ENCODE results near the gene GPATCH2.

The GPATCH2 gene

DNA sequence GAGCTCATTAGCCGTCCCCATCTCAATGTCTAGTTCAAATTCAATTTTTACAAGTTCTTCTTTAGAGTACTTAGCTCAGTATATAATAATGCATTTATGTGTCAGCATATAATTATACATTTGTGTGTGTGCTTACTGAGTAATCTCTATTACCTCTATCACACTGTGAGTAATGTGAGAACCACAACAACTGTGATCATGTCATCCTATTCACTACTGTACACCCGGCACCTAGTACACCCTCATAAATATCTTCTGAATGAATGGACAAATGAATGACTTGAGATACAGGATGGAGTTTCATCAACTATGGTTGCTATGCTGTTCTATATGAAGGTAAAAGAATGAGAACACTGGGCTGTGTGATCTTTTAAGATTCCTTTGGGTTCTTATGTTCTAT is 124.0 kb downstream of the GPATCH2 start:
- TF ChIP-seq, protein P1, sequence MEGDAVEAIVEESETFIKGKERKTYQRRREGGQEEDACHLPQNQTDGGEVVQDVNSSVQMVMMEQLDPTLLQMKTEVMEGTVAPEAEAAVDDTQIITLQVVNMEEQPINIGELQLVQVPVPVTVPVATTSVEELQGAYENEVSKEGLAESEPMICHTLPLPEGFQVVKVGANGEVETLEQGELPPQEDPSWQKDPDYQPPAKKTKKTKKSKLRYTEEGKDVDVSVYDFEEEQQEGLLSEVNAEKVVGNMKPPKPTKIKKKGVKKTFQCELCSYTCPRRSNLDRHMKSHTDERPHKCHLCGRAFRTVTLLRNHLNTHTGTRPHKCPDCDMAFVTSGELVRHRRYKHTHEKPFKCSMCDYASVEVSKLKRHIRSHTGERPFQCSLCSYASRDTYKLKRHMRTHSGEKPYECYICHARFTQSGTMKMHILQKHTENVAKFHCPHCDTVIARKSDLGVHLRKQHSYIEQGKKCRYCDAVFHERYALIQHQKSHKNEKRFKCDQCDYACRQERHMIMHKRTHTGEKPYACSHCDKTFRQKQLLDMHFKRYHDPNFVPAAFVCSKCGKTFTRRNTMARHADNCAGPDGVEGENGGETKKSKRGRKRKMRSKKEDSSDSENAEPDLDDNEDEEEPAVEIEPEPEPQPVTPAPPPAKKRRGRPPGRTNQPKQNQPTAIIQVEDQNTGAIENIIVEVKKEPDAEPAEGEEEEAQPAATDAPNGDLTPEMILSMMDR (IDR thresholded peaks at IDR 0.05; ENCODE audit: extremely low read depth, missing control alignments) = no peak
- DNase-seq (ENCODE audit: low spot score) = no peak

- no peak for DNase-seq (ENCODE audit: low spot score)
- TF ChIP-seq, protein P1 (IDR thresholded peaks at IDR 0.05; ENCODE audit: extremely low read depth, missing control alignments) = no peak
Observed at GRCh38 chr1:217498209-217498608, 132.7 kb downstream of the GPATCH2 start.

DNA sequence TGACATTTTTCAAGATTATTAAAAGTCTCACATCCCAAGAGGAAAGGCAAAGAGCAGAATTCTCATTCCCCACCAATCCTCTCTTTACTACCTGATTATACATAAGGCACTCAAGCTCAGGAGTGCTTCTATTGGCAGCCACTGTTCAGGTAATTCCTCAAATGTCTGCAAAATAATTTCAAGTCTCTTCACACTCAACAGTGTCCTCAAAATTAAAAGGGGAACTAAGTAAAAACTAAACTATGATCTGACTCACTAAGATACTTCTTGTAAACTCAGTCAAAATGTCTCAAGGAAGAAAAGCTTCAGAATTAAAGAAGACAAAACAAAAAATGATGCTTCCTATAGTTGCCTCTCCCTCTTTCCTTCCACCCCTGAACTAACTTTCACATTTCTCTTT is 135.6 kb downstream of the GPATCH2 start:
- TF ChIP-seq, protein P1 (IDR thresholded peaks at IDR 0.05; ENCODE audit: extremely low read depth, missing control alignments) = no peak
- peak; percentile 20 for DNase-seq (ENCODE audit: low spot score)

DNA sequence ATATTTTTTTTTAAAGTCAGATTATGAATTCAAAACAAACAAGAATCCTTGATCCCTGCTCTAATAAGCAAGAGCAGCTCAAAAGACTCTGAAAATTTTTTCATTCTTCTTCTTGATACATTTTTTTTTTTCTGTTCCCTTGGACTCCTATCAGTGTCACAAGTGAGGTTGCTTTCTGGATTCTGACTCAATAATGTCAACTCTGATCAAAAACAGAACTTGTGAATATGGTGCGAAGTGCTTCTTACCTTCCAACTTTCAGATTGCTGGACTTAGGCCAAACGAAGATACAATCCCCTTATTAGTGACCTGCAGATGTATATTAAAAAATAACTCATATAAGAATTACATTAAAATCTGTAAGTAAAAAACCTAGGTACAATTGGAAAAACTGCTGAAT is 136.1 kb downstream of the GPATCH2 start:
- peak; percentile 5 for DNase-seq (ENCODE audit: low spot score)
- TF ChIP-seq, protein P1 (IDR thresholded peaks at IDR 0.05; ENCODE audit: extremely low read depth, missing control alignments) = no peak

DNA sequence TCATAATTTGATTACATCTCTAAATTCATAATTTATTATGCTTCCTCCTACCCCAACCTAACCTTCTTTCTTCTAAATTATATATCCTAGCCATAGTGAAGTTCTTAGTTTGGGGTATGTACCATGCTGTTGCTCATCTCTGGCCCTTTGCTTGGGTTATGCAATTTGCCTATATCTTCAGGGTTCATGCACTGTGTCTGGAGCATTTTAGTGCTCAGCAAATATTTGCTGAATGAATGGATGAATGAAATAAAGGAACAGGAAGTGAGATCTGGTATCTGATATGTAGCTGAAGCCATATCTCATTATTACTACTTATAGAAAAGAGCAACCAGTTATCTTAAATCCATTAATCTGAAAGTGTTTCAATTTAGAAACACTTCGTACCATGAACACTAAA is 137.6 kb downstream of the GPATCH2 start:
- no peak for DNase-seq (ENCODE audit: low spot score)
- TF ChIP-seq, protein P1 (IDR thresholded peaks at IDR 0.05; ENCODE audit: extremely low read depth, missing control alignments) = no peak

DNA sequence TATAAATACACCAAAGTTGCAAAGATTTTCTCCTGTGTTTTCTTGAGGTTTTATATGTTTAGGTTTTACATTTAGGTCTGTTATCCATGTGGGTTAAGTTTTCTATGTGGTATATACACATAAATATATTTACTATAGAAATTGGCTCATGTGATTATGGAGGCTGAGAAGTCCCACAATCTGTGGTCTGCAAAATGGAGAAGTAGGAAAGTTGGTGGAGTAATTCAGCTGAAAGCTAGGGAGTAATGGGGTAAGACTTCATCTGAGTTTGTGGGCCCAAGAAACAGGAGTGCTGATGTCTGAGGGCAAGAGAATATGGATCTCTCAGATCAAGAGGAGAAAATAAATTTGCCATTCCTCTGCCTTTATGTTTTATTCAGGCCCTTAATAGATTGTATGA is 146.0 kb downstream of the GPATCH2 start:
- TF ChIP-seq, protein P1 (IDR thresholded peaks at IDR 0.05; ENCODE audit: extremely low read depth, missing control alignments) = no peak
- DNase-seq (ENCODE audit: low spot score) = no peak

DNA sequence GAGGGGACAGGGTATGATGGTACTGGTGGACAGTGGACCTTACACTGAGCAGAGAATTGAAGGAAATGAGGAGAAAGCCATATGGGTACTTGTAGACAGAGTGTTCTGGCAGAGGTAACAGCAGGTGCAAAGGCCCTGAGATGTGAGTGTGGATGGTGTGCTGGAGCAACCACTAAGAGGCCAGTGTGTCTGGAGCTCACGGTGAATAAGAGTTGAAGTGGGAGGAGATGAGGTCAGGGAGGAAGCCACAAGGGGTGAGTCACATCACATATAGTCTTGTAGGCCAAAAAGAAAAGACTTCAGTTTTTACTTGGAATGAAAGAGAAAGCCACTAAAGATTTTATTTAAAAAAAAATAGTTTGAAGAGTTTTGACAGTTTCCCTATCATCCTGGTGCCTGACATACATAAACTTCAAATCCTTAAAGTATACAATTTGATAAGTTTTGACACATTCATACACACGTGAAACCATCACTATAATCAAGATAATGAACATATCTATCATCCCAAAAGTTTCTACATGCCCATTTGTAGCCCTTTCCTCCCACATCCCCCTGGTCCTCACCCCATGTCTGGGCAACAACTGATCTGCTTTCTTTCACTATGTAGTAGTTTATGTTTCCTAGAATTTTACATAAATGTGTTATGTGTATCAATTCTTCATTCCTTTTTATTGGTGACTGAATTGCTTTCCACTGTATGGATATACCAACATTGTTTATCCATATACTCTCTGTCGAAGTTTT is 148.4 kb downstream of the GPATCH2 start:
- TF ChIP-seq, protein P1 (IDR thresholded peaks at IDR 0.05; ENCODE audit: extremely low read depth, missing control alignments) = no peak
- DNase-seq (ENCODE audit: low spot score) = peak; percentile 41
